Activated CD4-positive, CD25-positive, alpha-beta regulatory T cell treated with anti-CD3 and anti-CD28 coated beads, Interleukin-2, amount 50 U/mL, for 24 hours (primary cell): ENCODE measurements around the gene CYB5A.
"Not testable (repeated sequence)": the region's sequence is repeated elsewhere in the genome, so short reads cannot be mapped to it uniquely, and the experiment has no call there.

Experiments used
- ATAC-seq, 2 donors: fragments of 150-1000 bp; cut with Tn5 transposase; one replicate each; pipeline ENCODE4 v1.10.0; 2021; ENCODE audit warnings: mild to moderate bottlenecking in 1 of 2, moderate library complexity in 1 of 2

Gene CYB5A

GRCh38 chr18:74291771-74292540 is at the start of gene CYB5A:
Gene CYB5A (minus strand): TSS chr18:74291963. CDS start chr18:74291875, 88 bp downstream.
- peak; percentile 98 to 99 for ATAC-seq

GRCh38 chr18:74337912-74338309 is 46.1 kb upstream of the CYB5A start:
- no peak for ATAC-seq

GRCh38 chr18:74337155-74337911 is 45.6 kb upstream of the CYB5A start:
- ATAC-seq, result no peak

- no peak for ATAC-seq
These were observed 44.9 kb upstream of the CYB5A start for GRCh38 chr18:74336656-74337055.

- ATAC-seq, result no peak
These were observed 42.6 kb upstream of the CYB5A start for GRCh38 chr18:74334242-74334893.

- no peak for ATAC-seq
These were observed 41.3 kb upstream of the CYB5A start for GRCh38 chr18:74333091-74333490.

- no peak for ATAC-seq
These were observed 39.6 kb upstream of the CYB5A start for GRCh38 chr18:74331404-74331803.

- no peak for ATAC-seq
These were observed 38.0 kb upstream of the CYB5A start for GRCh38 chr18:74329688-74330205.

- ATAC-seq, result no peak
These were observed 36.4 kb upstream of the CYB5A start for GRCh38 chr18:74328206-74328605.

GRCh38 chr18:74326791-74327190 is 35.0 kb upstream of the CYB5A start:
- ATAC-seq, result not testable (repeated sequence)

GRCh38 chr18:74326231-74326630 is 34.5 kb upstream of the CYB5A start:
- no peak for ATAC-seq

GRCh38 chr18:74316257-74317170 is 24.8 kb upstream of the CYB5A start:
- ATAC-seq, result no peak

- no peak for ATAC-seq
These were observed 23.9 kb upstream of the CYB5A start, which contains the start of gene C18orf63 for GRCh38 chr18:74315464-74316256. Gene C18orf63 (plus strand): TSS chr18:74315839. CDS start chr18:74317866, 2,027 bp downstream.

GRCh38 chr18:74314759-74315463 is 23.1 kb upstream of the CYB5A start:
- no peak for ATAC-seq

- ATAC-seq, result no peak
These were observed 19.2 kb upstream of the CYB5A start for GRCh38 chr18:74311000-74311399.

GRCh38 chr18:74310411-74310810 is 18.6 kb upstream of the CYB5A start:
- ATAC-seq, result peak in 1 of 2 donors; percentile 45

- no peak for ATAC-seq
These were observed 12.2 kb upstream of the CYB5A start for GRCh38 chr18:74303936-74304335.

GRCh38 chr18:74303306-74303705 is 11.5 kb upstream of the CYB5A start:
- no peak for ATAC-seq

- no peak for ATAC-seq
These were observed 8.0 kb upstream of the CYB5A start for GRCh38 chr18:74299746-74300145.

- no peak for ATAC-seq
These were observed 7.4 kb upstream of the CYB5A start for GRCh38 chr18:74299162-74299561.

GRCh38 chr18:74294526-74294925 is 2.8 kb upstream of the CYB5A start:
- no peak for ATAC-seq
